Thyroid gland (tissue), 4 donors: Measurements from ENCODE around the gene CEP295NL. TPM values are rescaled to one million over a fixed set of nuclear protein-coding genes. Genes with fewer than 3 reads are reported as not detected.
A peak's percentile ranks its signal among the peaks of the same experiment; 100 is the strongest.
"Not testable (repeated sequence)": the region's sequence is repeated elsewhere in the genome, so short reads cannot be mapped to it uniquely, and the experiment has no call there.

Source experiments
- DNase-seq, 2 donors: peaks; one replicate each; pipeline ENCODE4 v3.0.0-alpha.2; 2019
- H3K27ac ChIP-seq, 3 donors: fragments of 200-600 bp; sonication (generic); 1 replicate in 2 of 3; 2 replicates in 1 of 3; pipeline ENCODE4 v1.5.1; 2016 to 2019; ENCODE audit warnings: mild to moderate bottlenecking in 1 of 3, moderate library complexity in 1 of 3
- H3K27me3 ChIP-seq: fragments of 200-600 bp; sonication (generic); one replicate; pipeline ENCODE4 v1.5.1; 2019
- H3K36me3 ChIP-seq, 2 donors: fragments of 200-600 bp; sonication (generic); one replicate each; pipeline ENCODE4 v1.5.1; 2016 to 2019
- H3K4me1 ChIP-seq, 2 donors: fragments of 200-600 bp; sonication (generic); one replicate each; pipeline ENCODE4 v1.5.1; 2017 to 2019
- H3K4me3 ChIP-seq, 3 donors: fragments of 200-600 bp; sonication (generic); replicated peaks in 1 of 3; 1 replicate in 2 of 3; 2 replicates in 1 of 3; pipeline ENCODE4 v1.5.1; 2016; ENCODE audit warnings: mild to moderate bottlenecking in 1 of 3
- H3K9me3 ChIP-seq: fragments of 200-600 bp; sonication (generic); one replicate; pipeline ENCODE4 v1.5.1; 2017
- POLR2A ChIP-seq, 2 donors: fragments of 450-650 bp; IDR thresholded peaks; one replicate each; pipeline ENCODE4 v1.6.1; 2017; ENCODE audit warnings: antibody characterized with exemption in 2 of 2, mild to moderate bottlenecking in 2 of 2, moderate library complexity in 1 of 2
- WGBS, 2 donors: methylation state at CpG; one replicate each; pipeline ENCODE4 v1.1.5; 2017; 5-methylcytosine and 5-hydroxymethylcytosine counted together
- intact Hi-C: fragments of 100-400 bp; cut with DNase I; formaldehyde crosslinking; loops from one replicate; pipeline ENCODE4 v1.15.1; 2023
- total RNA-seq, 4 donors: library from RNA; depleted of rRNA; stranded (reverse); fragments of >200 nt; gene quantifications; one replicate each; pipeline ENCODE4 v1.2.3, GENCODE V29; 2016
- TF ChIP-seq, protein P1 (sequence below), 6 experiments: fragments of 200-600 bp in 3 of 6; fragments of 450-650 bp in 3 of 6; sonication (generic) in 3 of 6; IDR thresholded peaks; one replicate each; pipeline ENCODE4 v1.5.1; 2016 to 2019; ENCODE audit warnings: antibody characterized with exemption in 6 of 6, mild to moderate bottlenecking in 2 of 6, inconsistent platforms in 1 of 6, moderate library complexity in 1 of 6

CEP295NL gene
- total RNA-seq, 4 donors from 2014 or later: 0.67 to 1.6 (median 1.4) TPM

DNA sequence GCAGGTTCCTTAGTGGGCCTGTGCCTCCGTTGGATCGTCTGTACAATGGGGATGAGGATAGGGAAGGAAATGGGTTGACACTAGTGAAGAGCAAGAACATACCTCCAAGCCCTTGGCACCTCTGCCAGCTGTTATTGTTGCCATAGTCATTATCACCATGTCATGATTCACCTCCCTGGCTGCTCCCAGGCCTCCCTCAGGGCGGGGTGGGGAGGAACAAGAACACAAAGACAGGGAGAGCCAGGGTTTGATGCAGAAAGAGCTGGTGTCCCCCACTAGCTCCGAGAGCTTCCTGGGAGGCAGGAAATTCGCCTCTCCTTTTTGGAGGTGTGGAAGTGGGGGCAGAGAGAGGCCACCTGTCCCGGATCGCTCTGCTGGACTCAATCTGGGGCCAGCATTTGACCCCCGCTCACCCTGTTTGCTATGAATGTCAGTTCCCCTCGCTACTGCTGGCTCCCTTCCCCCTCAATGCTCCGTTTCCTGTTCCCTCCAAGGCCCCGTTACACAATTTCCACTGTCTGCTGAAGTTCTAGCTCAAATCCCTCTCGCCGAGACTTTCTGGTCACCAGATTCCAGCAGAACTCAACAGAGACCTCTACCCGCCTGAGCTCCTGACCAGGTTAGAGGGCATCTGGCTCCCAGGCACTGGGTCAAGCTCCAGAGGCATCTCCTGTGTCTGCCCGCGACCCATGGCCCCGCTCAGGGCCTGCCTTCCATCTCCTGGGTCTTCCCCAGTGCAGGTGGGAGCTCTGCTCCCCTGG is 13.1 kb upstream of the CEP295NL start:
- TF ChIP-seq POLR2A (IDR thresholded peaks at IDR 0.05): no peak
- TF ChIP-seq, protein P1, sequence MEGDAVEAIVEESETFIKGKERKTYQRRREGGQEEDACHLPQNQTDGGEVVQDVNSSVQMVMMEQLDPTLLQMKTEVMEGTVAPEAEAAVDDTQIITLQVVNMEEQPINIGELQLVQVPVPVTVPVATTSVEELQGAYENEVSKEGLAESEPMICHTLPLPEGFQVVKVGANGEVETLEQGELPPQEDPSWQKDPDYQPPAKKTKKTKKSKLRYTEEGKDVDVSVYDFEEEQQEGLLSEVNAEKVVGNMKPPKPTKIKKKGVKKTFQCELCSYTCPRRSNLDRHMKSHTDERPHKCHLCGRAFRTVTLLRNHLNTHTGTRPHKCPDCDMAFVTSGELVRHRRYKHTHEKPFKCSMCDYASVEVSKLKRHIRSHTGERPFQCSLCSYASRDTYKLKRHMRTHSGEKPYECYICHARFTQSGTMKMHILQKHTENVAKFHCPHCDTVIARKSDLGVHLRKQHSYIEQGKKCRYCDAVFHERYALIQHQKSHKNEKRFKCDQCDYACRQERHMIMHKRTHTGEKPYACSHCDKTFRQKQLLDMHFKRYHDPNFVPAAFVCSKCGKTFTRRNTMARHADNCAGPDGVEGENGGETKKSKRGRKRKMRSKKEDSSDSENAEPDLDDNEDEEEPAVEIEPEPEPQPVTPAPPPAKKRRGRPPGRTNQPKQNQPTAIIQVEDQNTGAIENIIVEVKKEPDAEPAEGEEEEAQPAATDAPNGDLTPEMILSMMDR (IDR thresholded peaks at IDR 0.05): no peak
- Histone ChIP-seq H3K36me3 (no peaks in the 10 kb centered on the region), H3K4me1 (peaks cover 0 to 16% of the 10 kb centered on the region in 2 donors), H3K4me3 (no peak overlapping the region), H3K9me3 (no peaks in the 10 kb centered on the region), H3K27me3 (no peaks in the 10 kb centered on the region), H3K27ac (peak overlapping the region; percentile 41 to 71 (median 65))
- peak in 1 of 2 donors; percentile 20 for DNase-seq
- WGBS, 2 donors: 69 to 70% methylated on average over 17 of the region's 17 CpGs
- intact Hi-C loops: no loop called here

DNA sequence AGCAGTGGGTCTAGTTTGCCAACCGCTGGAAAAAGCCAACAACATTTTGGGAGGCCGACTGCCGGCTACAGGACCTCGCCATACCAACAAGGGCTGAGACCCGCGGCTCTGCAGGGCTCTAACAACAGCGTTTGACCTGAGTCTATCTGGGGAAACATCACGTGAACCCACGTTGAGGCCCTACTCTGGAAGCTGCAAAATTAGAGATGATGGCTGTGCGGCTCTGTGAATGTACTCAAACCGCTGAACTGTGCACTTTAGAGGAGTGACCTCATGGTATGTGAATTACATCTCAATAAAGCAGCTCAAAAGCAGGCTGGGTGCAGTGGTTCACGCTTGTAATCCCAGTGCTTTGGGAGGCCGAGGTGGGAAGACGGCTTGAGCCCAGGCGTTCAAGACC is 10.1 kb upstream of the CEP295NL start:
- 85 to 87% methylated on average over 15 of the region's 15 CpGs for WGBS, 2 donors
- no peak overlapping the region for H3K27ac ChIP-seq
- H3K4me1 ChIP-seq: peaks cover 0 to 12% of the 10 kb centered on the region in 2 donors

DNA sequence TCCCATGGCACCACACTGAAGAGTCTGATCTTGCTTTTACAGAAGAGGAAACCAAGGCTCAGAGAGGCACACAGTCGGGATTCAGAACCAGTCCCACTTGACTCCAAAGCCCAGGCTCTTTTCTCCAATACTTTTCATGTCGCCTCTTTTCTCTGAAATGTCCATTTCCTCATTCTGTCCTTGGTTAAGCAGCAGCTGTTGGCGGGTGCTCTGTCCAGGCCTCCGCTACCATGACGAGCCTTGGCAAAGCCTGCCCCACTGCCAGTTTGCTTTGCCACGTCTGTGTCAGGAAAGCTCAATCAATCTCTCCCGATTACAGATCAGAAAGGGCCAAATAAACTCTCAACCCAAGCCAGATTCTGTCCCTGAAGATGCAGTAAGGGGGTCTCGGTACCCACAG is 9.1 kb upstream of the CEP295NL start:
- H3K27ac ChIP-seq: no peak overlapping the region
- no peak for DNase-seq
- no peaks in the 10 kb centered on the region for H3K27me3 ChIP-seq
- H3K4me3 ChIP-seq: no peak overlapping the region
- H3K9me3 ChIP-seq: no peaks in the 10 kb centered on the region
- intact Hi-C loops: no loop called here
- H3K36me3 ChIP-seq: no peaks in the 10 kb centered on the region
- WGBS, 2 donors: 90 to 91% methylated on average over 8 of the region's 8 CpGs
- peaks cover 0 to 12% of the 10 kb centered on the region in 2 donors for H3K4me1 ChIP-seq
- TF ChIP-seq, protein P1 (IDR thresholded peaks at IDR 0.05): no peak

More for the DNA sequence above, 10.1 kb upstream of the CEP295NL start:
- no peak for DNase-seq
- no peak for TF ChIP-seq POLR2A (IDR thresholded peaks at IDR 0.05)
- TF ChIP-seq, protein P1 (IDR thresholded peaks at IDR 0.05): no peak
- H3K36me3 ChIP-seq: no peaks in the 10 kb centered on the region
- intact Hi-C loops: no loop called here
- no peak overlapping the region for H3K4me3 ChIP-seq
- no peaks in the 10 kb centered on the region for H3K9me3 ChIP-seq
- no peaks in the 10 kb centered on the region for H3K27me3 ChIP-seq

DNA sequence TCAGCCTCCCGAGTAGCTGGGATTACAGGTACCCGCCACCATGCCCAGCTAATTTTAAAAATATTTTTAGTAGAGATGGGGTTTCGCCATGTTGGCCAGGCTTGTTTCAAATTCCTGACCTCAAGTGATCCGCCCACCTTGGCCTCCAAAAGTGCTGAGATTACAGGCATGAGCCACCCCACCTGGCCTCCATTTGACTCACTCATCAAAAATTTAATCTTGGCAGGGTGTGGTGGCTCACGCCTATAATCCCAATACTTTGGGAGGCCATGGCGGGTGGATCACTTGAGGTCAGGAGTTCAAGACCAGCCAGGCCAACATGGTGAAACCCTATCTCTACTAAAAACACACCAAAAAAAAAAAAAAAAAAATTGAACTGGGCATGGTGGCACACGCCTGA is 8.5 kb upstream of the CEP295NL start:
- H3K27ac ChIP-seq, H3K4me3 ChIP-seq, H3K9me3 ChIP-seq, intact Hi-C loops, H3K27me3 ChIP-seq, DNase-seq, H3K36me3 ChIP-seq: not testable (repeated sequence)
- 86 to 93% methylated on average over 7 of the region's 7 CpGs for WGBS, 2 donors
- H3K4me1 ChIP-seq: peaks cover 0 to 11% of the 10 kb centered on the region in 2 donors

DNA sequence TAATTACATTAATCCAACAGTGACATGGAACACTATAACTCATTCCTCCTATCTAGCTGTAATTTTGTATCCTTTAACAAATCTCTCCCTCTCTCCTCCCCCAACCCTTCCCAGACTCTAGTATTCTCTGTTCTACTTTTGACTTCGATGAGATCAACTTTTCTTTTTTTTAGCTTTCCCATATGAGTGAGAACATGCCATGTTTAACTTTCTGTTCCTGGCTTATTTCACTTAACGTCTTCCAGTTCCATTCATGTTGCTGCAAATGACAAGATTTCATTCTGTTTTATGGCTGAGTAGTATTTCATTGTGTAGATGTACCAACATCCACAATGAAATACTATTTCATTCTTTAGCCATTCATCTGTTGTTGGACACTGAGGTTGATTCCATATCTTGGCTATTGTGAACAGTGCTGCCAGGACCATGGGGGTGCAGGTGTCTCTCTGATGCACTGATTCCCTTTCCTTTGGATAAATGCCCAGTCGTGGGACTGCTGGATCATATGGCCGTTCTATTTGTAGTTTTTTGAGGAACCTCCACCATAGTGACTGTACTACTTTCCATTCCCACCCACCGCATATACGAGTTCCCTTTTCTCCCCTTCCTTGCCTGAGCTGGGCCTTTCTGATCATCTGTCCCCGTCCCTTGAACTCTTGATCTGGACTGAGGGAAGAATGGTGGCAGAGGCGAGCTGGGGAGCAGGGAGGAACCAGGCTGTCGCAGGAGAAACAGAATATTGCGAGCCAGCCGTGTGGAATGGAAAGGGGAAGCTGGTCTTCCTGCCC is 7.7 kb upstream of the CEP295NL start:
- H3K4me1 ChIP-seq: peaks cover 0 to 2% of the 10 kb centered on the region in 2 donors
- H3K9me3 ChIP-seq: no peaks in the 10 kb centered on the region
- intact Hi-C loops: no loop called here
- 85 to 89% methylated on average over 11 of the region's 11 CpGs for WGBS, 2 donors
- H3K27me3 ChIP-seq: no peaks in the 10 kb centered on the region
- no peak overlapping the region for H3K27ac ChIP-seq
- DNase-seq: no peak
- no peak for TF ChIP-seq POLR2A (IDR thresholded peaks at IDR 0.05)
- TF ChIP-seq, protein P1 (IDR thresholded peaks at IDR 0.05): no peak
- H3K4me3 ChIP-seq: no peak overlapping the region
- H3K36me3 ChIP-seq: no peaks in the 10 kb centered on the region
